Measurements from ENCODE around the gene DEPDC1B.
"Not testable (repeated sequence)": the region's sequence is repeated elsewhere in the genome, so short reads cannot be mapped to it uniquely, and the experiment has no call there.

DNA sequence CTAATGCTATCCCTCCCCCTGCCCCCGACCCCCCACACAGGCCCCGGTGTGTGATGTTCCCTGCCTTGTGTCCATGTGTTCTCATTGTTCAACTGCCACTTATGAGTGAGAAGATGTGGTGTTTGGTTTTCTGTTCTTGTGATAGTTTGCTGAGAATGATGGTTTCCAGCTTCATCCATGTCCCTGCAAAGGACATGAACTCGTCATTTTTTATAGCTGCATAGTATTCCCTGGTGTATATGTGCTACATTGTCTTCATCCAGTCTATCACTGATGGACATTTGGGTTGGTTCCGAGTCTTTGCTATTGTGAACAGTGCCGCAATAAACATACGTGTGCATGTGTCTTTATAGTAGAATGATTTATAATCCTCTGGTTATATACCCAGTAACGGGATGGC lies 75.1 kb downstream of the DEPDC1B start:
- TF ChIP-seq, protein P1, sequence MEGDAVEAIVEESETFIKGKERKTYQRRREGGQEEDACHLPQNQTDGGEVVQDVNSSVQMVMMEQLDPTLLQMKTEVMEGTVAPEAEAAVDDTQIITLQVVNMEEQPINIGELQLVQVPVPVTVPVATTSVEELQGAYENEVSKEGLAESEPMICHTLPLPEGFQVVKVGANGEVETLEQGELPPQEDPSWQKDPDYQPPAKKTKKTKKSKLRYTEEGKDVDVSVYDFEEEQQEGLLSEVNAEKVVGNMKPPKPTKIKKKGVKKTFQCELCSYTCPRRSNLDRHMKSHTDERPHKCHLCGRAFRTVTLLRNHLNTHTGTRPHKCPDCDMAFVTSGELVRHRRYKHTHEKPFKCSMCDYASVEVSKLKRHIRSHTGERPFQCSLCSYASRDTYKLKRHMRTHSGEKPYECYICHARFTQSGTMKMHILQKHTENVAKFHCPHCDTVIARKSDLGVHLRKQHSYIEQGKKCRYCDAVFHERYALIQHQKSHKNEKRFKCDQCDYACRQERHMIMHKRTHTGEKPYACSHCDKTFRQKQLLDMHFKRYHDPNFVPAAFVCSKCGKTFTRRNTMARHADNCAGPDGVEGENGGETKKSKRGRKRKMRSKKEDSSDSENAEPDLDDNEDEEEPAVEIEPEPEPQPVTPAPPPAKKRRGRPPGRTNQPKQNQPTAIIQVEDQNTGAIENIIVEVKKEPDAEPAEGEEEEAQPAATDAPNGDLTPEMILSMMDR (conservative IDR thresholded peaks at IDR 0.05; ENCODE audit: low read length): not testable (repeated sequence)
- TF ChIP-seq EZH2phosphoT487 (IDR thresholded peaks at IDR 0.05; ENCODE audit: borderline replicate concordance): not testable (repeated sequence)

Data from Loucy (cell line).